Measurements from ENCODE around the gene RFC4.
A peak's percentile ranks its signal among the peaks of the same experiment; 100 is the strongest.

The RFC4 gene

GRCh38 chr3:186786922-186787321 lies 19.4 kb downstream of the RFC4 start:
- TF ChIP-seq ZNF274 (IDR thresholded peaks at IDR 0.05; ENCODE audit: low read depth, low read length), result no peak
- peak overlapping the region; percentile 92 for H3K4me3 ChIP-seq (ENCODE audit: low read length)

- TF ChIP-seq ZNF274 (IDR thresholded peaks at IDR 0.05; ENCODE audit: low read depth, low read length), result no peak
- H3K4me3 ChIP-seq (ENCODE audit: low read length), result peak overlapping the region; percentile 92
Measured at GRCh38 chr3:186785495-186786018, 20.7 kb downstream of the RFC4 start.

DNA sequence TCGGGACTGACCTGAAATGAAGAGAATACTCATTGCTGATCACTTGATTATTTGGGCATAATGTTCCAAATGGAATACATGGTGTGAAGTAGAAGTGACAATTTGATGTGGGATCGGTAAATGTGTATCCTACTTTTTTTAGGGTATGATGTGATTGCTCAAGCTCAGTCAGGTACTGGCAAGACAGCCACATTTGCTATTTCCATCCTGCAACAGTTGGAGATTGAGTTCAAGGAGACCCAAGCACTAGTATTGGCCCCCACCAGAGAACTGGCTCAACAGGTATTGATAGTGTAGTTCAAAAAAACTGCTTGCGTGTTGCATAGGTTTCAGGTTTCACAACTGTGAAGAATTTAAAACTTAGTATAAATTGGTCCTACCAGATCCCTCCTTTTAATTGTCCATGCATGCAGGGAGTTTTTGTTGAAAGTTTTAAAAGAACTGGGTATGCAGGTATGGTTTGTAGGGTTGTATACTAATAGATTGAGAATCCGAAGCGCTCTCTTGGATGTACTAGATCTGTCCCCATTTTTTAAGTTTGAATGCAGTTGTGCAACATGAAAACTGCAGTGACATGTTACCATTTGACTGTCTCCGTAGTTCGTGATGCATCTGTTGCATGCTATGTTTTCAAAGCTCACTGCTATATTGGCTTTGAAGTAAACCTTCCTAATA lies 21.3 kb downstream of the RFC4 start:
- peak overlapping the region; percentile 92 for H3K4me3 ChIP-seq (ENCODE audit: low read length)
- TF ChIP-seq ZNF274 (IDR thresholded peaks at IDR 0.05; ENCODE audit: low read depth, low read length), result no peak

- H3K4me3 ChIP-seq (ENCODE audit: low read length), result peak overlapping the region; percentile 92
- no peak for TF ChIP-seq ZNF274 (IDR thresholded peaks at IDR 0.05; ENCODE audit: low read depth, low read length)
Measured at GRCh38 chr3:186783731-186784515, 22.4 kb downstream of the RFC4 start.

GRCh38 chr3:186783058-186783730 lies 23.1 kb downstream of the RFC4 start, which contains the start of gene EIF4A2:
Gene EIF4A2, plus strand, starts transcription at chr3:186783577. Its CDS starts 34 bp downstream, at chr3:186783611.
- TF ChIP-seq ZNF274 (IDR thresholded peaks at IDR 0.05; ENCODE audit: low read depth, low read length), result no peak
- peak within 1 kb of the TSS; percentile 92 for H3K4me3 ChIP-seq (ENCODE audit: low read length)

DNA sequence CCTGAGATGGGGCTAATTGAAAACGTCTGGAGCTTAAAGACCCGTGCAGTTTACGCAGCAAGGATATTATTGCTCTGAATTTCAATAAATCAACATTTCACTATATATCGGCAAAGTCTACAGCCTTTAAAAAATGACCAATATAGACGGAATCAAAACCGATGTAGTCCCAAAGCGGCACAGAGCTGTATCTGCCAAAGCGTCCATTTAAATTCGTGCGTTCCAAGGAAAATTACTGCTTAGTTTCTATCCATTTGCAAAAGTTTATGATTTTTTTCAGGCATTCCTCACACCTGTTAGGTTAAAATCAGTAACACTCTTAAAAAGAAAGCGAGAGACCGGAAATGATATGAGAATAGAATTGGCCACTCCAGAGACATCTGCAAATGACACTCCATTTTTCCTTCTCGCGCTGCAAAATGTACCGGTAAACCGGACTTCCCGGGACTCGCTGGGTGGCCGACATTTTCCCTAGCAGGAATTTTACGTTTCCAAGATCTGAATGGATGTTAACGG lies 23.7 kb downstream of the RFC4 start:
- TF ChIP-seq ZNF274 (IDR thresholded peaks at IDR 0.05; ENCODE audit: low read depth, low read length), result no peak
- H3K4me3 ChIP-seq (ENCODE audit: low read length), result peak overlapping the region; percentile 92

DNA sequence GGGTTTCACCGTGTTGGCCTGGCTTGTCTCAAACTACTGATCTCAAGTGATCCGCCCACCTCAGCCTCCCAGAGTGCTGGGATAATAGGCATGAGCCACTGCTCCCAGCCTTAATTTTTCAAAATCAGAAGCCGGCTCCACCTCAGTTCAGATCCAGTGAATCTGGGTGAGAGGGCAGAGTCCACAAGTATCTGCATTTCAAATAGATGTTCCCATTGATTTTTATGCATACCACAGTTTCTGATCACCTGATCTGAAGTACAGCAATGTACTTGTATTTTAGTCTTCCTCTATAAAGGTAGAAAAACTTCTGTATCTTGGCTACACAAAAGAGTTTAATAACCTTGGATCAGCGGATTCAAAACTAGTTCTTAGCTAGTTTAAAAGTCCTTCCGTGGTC lies 27.1 kb downstream of the RFC4 start:
- TF ChIP-seq ZNF274 (IDR thresholded peaks at IDR 0.05; ENCODE audit: low read depth, low read length), result no peak
- H3K4me3 ChIP-seq (ENCODE audit: low read length), result no peak overlapping the region

DNA sequence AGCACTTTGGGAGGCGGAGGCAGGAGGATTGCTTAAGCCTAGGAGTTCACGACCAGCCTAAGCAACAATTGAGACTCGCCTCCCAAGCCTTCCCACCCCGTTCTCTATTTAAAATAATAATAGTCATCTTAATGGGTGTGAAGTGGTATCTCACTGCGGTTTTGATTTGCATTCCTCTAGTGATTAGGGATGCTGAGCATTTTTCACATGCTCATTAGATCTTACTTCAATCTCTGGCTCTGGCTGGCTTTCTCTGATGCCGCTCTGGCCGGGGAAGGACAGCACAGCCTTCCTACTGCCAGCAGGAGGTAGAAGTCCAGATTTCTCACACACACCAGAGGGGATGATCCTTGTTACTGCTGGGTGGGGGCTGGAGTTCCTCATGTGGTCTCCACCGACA lies 30.3 kb downstream of the RFC4 start:
- no peak for TF ChIP-seq ZNF274 (IDR thresholded peaks at IDR 0.05; ENCODE audit: low read depth, low read length)
- H3K4me3 ChIP-seq (ENCODE audit: low read length), result no peak overlapping the region

- no peak for TF ChIP-seq ZNF274 (IDR thresholded peaks at IDR 0.05; ENCODE audit: low read depth, low read length)
- peak overlapping the region; percentile 51; the same call in 1 of the 2 replicates for H3K4me3 ChIP-seq (ENCODE audit: low read length)
Measured at GRCh38 chr3:186772701-186773417, 33.4 kb downstream of the RFC4 start.

DNA sequence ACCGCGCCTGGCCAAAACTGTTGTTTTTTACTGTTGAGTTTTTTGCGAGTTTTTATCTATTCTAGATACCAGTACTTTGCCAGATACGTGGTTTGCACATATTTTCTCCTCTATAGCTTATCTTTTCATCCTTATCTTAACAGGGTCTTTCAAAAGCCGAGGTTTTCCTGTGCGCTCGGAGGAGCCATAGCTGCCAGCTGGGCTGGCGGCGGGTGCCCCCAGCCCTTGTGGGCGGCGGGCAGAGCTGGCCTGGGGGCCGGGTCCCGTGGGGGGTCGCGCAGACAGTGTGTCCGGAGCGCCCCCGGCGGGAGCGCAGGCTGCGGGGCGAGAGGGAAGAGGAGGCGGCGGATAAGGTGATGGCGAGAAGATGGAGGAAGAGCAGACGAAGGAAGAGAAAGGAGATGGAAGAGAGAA lies 34.0 kb downstream of the RFC4 start:
- peak overlapping the region; percentile 51; the same call in 1 of the 2 replicates for H3K4me3 ChIP-seq (ENCODE audit: low read length)
- no peak for TF ChIP-seq ZNF274 (IDR thresholded peaks at IDR 0.05; ENCODE audit: low read depth, low read length)

DNA sequence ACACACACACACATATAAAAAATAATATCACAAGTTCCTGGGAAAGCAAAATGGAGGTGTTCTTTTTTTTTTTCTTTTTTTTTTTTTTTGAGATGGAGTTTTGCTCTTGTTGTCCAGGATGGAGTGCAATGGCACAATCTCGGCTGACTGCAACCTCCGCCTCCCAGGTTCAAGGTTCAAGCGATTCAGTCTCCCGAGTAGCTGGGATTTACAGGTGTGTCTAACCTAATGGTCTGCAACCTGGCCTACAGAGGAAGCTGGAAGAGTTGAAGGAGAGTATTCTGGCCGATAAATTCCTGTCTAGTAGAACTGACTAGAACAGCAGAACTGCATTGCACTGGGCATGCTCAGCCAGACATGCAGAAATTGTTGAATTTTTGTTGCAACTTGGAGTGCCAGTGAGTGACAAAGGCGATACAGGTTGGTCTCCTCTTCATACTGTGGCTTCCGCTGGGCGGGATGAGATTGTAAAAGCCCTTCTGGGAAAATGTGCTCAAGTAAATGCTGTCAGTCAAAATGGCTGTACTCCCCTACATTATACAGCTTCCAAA lies 45.3 kb downstream of the RFC4 start:
- no peak for TF ChIP-seq ZNF274 (IDR thresholded peaks at IDR 0.05; ENCODE audit: low read depth, low read length)
- H3K4me3 ChIP-seq (ENCODE audit: low read length), result no peak overlapping the region

DNA sequence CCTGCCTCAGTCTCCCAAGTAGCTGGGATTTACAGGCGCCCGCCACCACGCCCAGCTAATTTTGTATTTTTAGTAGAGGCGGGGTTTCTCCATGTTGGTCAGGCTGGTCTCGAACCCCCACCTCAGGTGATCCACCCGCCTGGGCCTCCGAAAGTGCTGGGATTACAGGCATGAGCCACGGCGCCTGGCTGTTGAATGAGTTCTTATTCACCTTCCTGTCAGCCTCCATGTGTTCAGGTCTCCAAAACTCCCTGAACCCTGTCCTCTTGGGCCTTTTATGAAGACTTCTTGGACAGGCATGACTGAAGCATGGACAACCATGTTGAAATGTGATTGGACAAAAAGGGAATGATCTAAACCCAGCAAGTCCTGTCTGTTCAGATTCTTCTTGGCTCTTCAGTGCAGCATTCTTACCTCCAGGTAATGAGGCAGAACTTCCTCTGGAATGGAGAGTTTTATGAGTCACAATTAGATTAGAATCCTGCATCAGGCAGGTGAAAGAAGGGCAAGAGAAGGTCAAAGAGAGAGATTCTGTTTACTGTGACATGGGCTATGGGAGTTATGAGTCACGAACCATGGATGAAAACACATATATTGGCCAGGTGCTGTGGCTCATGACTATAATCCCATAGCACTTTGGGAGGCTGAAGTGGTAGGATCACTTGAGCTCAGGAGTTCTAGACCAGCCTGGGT lies 46.0 kb downstream of the RFC4 start:
- TF ChIP-seq ZNF274 (IDR thresholded peaks at IDR 0.05; ENCODE audit: low read depth, low read length), result no peak

More for the DNA sequence above, 46.0 kb downstream of the RFC4 start:
- no peak overlapping the region for H3K4me3 ChIP-seq (ENCODE audit: low read length)
